ENCODE measurements around the gene TLDC2. TPM values are rescaled to one million over a fixed set of nuclear protein-coding genes. Genes with fewer than 3 reads are reported as not detected.

The TLDC2 gene
- total RNA-seq, 1 donor from 2014 or later = 0.58 TPM

GRCh38 chr20:36919715-36920333, 43.9 kb downstream of the TLDC2 start:
- Mint-ChIP-seq H3K9me3 (no peaks in the 10 kb centered on the region), H3K27ac (no peak overlapping the region), H3K4me1 (peaks cover 8% of the 10 kb centered on the region), H3K4me3 (no peak overlapping the region), H3K27me3 (ENCODE audit: low read depth) (no peaks in the 10 kb centered on the region), H3K36me3 (peaks cover 2% of the 10 kb centered on the region)
- no peak for DNase-seq (ENCODE audit: low spot score in 2 of 2, unreplicated experiment in 2 of 2)
- TF ChIP-seq CTCF (IDR thresholded peaks at IDR 0.05; ENCODE audit: unreplicated experiment) = peak; percentile 87

- no peaks in the 10 kb centered on the region for H3K27me3 Mint-ChIP-seq (ENCODE audit: low read depth)
Observed at GRCh38 chr20:36920334-36920730, 44.4 kb downstream of the TLDC2 start.

GRCh38 chr20:36924167-36925045, 48.5 kb downstream of the TLDC2 start:
- no peak for DNase-seq (ENCODE audit: low spot score in 2 of 2, unreplicated experiment in 2 of 2)
- Mint-ChIP-seq H3K9me3 (no peaks in the 10 kb centered on the region), H3K4me1 (peaks cover 8% of the 10 kb centered on the region), H3K27ac (peak overlapping the region; percentile 8), H3K27me3 (ENCODE audit: low read depth) (no peaks in the 10 kb centered on the region), H3K4me3 (no peak overlapping the region), H3K36me3 (peaks cover 4% of the 10 kb centered on the region)
- TF ChIP-seq CTCF (IDR thresholded peaks at IDR 0.05; ENCODE audit: unreplicated experiment) = no peak

More at GRCh38 chr20:36920334-36920730, 44.4 kb downstream of the TLDC2 start:
- H3K27ac Mint-ChIP-seq = no peak overlapping the region
- TF ChIP-seq CTCF (IDR thresholded peaks at IDR 0.05; ENCODE audit: unreplicated experiment) = no peak
- no peak overlapping the region for H3K4me3 Mint-ChIP-seq
- H3K4me1 Mint-ChIP-seq = peaks cover 8% of the 10 kb centered on the region
- H3K36me3 Mint-ChIP-seq = no peaks in the 10 kb centered on the region
- H3K9me3 Mint-ChIP-seq = no peaks in the 10 kb centered on the region
- DNase-seq (ENCODE audit: low spot score in 2 of 2, unreplicated experiment in 2 of 2) = no peak

- Mint-ChIP-seq H3K4me1 (peaks cover 8% of the 10 kb centered on the region), H3K27me3 (ENCODE audit: low read depth) (no peaks in the 10 kb centered on the region), H3K27ac (no peak overlapping the region), H3K4me3 (no peak overlapping the region), H3K9me3 (no peaks in the 10 kb centered on the region), H3K36me3 (peaks cover 4% of the 10 kb centered on the region)
- TF ChIP-seq CTCF (IDR thresholded peaks at IDR 0.05; ENCODE audit: unreplicated experiment) = no peak
- DNase-seq (ENCODE audit: low spot score in 2 of 2, unreplicated experiment in 2 of 2) = no peak
Observed at GRCh38 chr20:36925234-36925633, 49.3 kb downstream of the TLDC2 start.

- no peak for DNase-seq (ENCODE audit: low spot score in 2 of 2, unreplicated experiment in 2 of 2)
- peaks cover 4% of the 10 kb centered on the region for H3K36me3 Mint-ChIP-seq
Observed at GRCh38 chr20:36926653-36927200, 50.8 kb downstream of the TLDC2 start.

More at GRCh38 chr20:36926653-36927200, 50.8 kb downstream of the TLDC2 start:
- Mint-ChIP-seq H3K27ac (no peak overlapping the region), H3K4me1 (peaks cover 8% of the 10 kb centered on the region), H3K27me3 (ENCODE audit: low read depth) (no peaks in the 10 kb centered on the region), H3K9me3 (no peaks in the 10 kb centered on the region), H3K4me3 (no peak overlapping the region)
- no peak for TF ChIP-seq CTCF (IDR thresholded peaks at IDR 0.05; ENCODE audit: unreplicated experiment)

Data from mesothelial cell of epicardium (in vitro differentiated cells).